Measurements from ENCODE around the gene PTOV1.

DNA sequence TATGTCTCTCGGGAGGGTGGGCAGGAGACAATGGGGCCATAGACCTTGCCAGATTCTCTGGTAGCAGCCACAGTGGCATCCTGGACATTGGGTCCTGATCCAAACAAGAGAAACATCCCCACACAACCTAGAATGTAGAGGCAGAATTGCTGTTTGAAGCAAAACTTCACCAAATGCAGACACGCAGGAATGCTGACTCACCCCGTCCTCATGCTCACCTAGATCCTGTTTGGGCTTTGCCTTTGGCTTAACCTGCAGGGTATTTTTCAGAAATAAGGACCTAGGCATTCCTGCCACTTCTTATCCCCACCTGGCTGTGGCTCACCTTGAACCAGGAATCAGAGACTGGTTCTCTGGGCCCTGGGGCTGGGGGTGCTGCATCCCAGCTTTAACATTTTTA lies 33.8 kb downstream of the PTOV1 start:
- TF ChIP-seq, protein P1, sequence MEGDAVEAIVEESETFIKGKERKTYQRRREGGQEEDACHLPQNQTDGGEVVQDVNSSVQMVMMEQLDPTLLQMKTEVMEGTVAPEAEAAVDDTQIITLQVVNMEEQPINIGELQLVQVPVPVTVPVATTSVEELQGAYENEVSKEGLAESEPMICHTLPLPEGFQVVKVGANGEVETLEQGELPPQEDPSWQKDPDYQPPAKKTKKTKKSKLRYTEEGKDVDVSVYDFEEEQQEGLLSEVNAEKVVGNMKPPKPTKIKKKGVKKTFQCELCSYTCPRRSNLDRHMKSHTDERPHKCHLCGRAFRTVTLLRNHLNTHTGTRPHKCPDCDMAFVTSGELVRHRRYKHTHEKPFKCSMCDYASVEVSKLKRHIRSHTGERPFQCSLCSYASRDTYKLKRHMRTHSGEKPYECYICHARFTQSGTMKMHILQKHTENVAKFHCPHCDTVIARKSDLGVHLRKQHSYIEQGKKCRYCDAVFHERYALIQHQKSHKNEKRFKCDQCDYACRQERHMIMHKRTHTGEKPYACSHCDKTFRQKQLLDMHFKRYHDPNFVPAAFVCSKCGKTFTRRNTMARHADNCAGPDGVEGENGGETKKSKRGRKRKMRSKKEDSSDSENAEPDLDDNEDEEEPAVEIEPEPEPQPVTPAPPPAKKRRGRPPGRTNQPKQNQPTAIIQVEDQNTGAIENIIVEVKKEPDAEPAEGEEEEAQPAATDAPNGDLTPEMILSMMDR (IDR thresholded peaks at IDR 0.05; ENCODE audit: control extremely low read depth in 1 of 3, insufficient read depth in 1 of 3, low read depth in 1 of 3, low read length in 3 of 3) = no peak
- TF ChIP-seq POLR2A (IDR thresholded peaks at IDR 0.05; ENCODE audit: control extremely low read depth in 1 of 2, low read depth in 2 of 2, low read length in 2 of 2) (no peak), RXRA (IDR thresholded peaks at IDR 0.05; ENCODE audit: insufficient read depth, low read depth, low read length) (no peak), SAP30 (IDR thresholded peaks at IDR 0.05; ENCODE audit: insufficient read depth, insufficient replicate concordance, low read length) (no peak), SRF (IDR thresholded peaks at IDR 0.05; ENCODE audit: low read depth, low read length) (no peak), EGR1 (IDR thresholded peaks at IDR 0.05; ENCODE audit: borderline replicate concordance, low read depth, low read length) (no peak), EP300 (IDR thresholded peaks at IDR 0.05; ENCODE audit: borderline replicate concordance in 1 of 2, low read depth in 2 of 2, low read length in 2 of 2) (no peak), CHD1 (IDR thresholded peaks at IDR 0.05; ENCODE audit: low read depth, low read length) (no peak), POLR2AphosphoS5 (IDR thresholded peaks at IDR 0.05; ENCODE audit: low read depth, low read length) (no peak)
- TF ChIP-seq, protein P2, sequence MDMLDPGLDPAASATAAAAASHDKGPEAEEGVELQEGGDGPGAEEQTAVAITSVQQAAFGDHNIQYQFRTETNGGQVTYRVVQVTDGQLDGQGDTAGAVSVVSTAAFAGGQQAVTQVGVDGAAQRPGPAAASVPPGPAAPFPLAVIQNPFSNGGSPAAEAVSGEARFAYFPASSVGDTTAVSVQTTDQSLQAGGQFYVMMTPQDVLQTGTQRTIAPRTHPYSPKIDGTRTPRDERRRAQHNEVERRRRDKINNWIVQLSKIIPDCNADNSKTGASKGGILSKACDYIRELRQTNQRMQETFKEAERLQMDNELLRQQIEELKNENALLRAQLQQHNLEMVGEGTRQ (IDR thresholded peaks at IDR 0.05; ENCODE audit: low read length) = no peak
- TF ChIP-seq, protein P3, sequence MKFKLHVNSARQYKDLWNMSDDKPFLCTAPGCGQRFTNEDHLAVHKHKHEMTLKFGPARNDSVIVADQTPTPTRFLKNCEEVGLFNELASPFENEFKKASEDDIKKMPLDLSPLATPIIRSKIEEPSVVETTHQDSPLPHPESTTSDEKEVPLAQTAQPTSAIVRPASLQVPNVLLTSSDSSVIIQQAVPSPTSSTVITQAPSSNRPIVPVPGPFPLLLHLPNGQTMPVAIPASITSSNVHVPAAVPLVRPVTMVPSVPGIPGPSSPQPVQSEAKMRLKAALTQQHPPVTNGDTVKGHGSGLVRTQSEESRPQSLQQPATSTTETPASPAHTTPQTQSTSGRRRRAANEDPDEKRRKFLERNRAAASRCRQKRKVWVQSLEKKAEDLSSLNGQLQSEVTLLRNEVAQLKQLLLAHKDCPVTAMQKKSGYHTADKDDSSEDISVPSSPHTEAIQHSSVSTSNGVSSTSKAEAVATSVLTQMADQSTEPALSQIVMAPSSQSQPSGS (IDR thresholded peaks at IDR 0.05; ENCODE audit: low read length) = no peak

Data from H1 (cell line).